ENCODE measurements around the gene GPN2.

GPN2 gene

DNA sequence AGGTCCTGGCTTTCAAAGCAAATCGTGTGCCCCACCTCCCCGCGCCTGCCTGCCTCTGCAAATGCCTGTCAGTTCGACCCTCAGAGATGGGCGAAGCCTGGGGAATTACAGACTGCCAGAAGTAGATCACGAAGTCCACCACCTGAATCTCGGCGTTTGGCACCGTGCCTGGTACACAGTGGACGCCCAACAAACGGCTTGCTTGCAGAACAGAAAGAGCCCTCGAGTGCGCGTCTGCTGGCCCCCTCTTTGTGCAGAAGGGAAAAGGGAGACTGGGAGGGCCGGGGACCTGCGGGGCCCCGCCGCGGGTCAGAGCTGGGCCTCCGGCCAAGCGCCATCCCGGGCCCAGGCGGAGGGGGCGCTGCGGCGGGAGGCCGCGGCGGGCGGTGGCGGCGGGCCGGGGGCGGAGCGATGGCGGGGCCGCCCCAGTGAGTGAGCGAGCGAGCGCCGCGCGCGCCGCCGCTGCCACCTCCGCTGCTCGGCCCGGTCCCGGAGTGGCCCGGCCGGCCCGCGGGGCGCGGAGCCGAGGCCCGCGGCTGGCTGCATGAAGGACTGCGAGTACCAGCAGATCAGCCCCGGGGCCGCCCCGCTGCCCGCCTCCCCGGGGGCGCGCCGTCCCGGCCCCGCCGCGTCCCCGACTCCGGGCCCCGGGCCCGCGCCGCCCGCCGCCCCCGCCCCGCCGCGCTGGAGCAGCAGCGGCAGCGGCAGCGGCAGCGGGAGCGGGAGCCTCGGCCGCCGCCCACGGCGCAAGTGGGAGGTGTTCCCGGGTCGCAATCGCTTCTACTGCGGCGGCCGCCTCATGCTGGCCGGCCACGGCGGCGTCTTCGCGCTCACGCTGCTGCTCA lies 63.6 kb downstream of the GPN2 start, which contains the start of gene ZDHHC18:
TSS of gene ZDHHC18 (plus strand) at position 428 of the 845 bp plus-strand sequence. CDS start at position 545, 117 bp downstream.
- peak within 1 kb of the TSS; percentile 69 for H3K4me3 ChIP-seq (ENCODE audit: low read length)
- TF ChIP-seq ZNF274 (IDR thresholded peaks at IDR 0.05; ENCODE audit: low read depth, low read length) = no peak

Data from GM08714 (cell line).